GM03348 (cell line): Measurements from ENCODE around the gene ACP1.

Experiments used
- DNase-seq: peaks from one replicate; pipeline ENCODE4 v3.0.0; 2012; ENCODE audit warnings: low spot score

ACP1 gene

DNA sequence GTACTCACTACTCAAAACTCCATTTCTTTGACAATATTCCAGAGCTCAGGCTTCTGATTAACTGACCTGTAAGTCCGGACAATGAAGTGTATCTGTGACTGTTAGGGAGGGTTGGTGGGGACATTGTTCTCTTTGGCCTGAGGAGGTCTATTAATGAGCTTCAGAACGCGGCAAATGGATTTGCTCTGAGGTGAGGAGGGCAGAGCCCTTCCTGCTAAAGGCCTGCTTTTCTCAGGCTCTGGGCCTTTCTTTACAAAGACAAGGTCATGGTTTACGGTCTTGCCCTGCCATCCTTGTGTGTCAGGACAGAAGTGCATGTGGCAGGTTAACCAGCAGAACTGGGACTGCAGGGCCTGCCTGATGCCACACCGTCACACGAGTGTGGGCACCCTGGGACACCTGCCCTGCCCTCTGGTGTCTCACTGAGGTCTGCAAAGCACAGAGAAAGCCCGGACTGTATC lies 15.9 kb downstream of the ACP1 start:
- no peak for DNase-seq

- DNase-seq: no peak
Measured at GRCh38 chr2:281381-281780, 16.6 kb downstream of the ACP1 start.

GRCh38 chr2:282371-283263 lies 17.9 kb downstream of the ACP1 start:
- DNase-seq: no peak

GRCh38 chr2:283996-284794 lies 19.4 kb downstream of the ACP1 start:
- DNase-seq: no peak

DNA sequence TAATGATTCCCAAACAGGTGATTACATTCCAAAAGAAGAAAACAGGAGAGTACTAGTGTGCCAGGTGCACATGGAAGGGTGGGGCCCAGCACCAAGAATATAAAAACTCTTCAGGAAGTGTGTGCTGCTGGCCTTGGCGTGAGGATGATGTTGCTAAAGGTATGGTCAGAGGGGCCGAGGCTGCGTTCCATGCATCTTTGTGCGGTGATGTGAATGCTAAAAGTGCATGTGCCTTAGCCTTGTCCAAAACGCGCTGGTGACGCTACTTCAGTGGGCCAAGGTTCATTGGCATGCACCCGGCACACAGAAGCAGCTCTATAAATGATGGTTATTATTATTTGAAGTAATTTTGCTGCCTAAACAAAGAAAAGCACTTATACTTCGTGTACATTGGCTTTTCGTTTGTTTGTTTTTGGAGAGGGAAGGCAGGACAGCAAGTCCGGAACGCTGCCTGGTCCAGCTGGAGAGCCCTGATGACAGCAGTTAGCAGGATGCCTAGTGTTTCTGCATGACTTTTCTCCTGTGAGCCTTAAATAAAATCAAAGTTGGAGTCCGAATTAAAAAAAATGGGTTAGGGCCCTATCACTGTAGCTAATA lies 20.2 kb downstream of the ACP1 start:
- DNase-seq: no peak

- peak; percentile 85 for DNase-seq
Measured at GRCh38 chr2:285531-285930, 20.8 kb downstream of the ACP1 start.

- no peak for DNase-seq
Measured at GRCh38 chr2:286035-286434, 21.3 kb downstream of the ACP1 start.

DNA sequence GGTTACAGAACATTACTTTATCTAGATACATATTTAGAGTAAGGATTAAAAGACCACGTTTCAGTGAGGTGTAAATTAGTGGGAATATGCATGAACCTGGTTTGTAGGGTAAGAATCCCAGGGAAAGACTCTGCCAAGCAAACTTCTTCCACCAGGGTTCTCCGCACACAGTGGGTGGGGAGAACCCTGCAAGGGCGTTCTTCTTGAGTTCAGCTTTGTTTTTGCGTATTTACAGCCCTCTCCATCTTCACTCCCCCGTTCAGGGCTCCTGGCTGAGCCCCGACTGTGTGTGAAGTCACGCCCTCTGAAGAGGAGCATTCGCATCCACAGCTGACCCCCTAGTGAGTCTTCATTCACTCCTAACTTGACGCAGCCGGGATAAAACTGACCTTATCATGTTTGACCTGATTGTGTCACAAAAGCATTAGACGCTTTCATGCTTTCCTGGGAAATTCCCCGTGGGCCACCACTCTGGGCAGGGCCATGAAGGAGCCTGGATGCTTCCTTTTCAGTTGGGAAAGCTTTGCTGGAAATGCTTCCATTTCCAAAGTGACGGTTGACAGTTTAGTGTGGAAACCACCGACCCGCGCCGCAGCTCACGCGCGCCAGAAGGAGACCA lies 22.1 kb downstream of the ACP1 start:
- DNase-seq: no peak

DNA sequence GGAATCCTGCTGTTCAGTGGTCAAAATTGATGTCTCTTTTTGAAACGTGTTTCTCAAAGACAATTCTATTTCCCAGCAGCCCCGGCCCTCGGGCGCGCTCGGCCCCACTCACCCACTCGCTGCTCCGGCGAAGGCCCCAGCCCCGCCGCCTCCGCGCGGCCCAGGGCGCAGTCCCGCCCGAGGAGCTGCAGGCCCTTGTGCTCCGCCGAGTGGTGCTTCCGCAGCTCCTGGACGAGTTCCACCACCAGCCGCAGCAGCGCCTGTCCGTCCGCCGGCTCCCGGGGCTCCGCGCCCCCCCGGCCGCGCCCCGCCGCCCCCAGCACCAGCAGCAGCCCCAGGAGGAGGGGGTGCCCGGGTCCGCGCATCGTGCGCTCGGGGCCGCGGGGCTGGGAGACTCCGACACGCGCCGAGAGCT lies 22.7 kb downstream of the ACP1 start:
- DNase-seq: peak; percentile 54

DNA sequence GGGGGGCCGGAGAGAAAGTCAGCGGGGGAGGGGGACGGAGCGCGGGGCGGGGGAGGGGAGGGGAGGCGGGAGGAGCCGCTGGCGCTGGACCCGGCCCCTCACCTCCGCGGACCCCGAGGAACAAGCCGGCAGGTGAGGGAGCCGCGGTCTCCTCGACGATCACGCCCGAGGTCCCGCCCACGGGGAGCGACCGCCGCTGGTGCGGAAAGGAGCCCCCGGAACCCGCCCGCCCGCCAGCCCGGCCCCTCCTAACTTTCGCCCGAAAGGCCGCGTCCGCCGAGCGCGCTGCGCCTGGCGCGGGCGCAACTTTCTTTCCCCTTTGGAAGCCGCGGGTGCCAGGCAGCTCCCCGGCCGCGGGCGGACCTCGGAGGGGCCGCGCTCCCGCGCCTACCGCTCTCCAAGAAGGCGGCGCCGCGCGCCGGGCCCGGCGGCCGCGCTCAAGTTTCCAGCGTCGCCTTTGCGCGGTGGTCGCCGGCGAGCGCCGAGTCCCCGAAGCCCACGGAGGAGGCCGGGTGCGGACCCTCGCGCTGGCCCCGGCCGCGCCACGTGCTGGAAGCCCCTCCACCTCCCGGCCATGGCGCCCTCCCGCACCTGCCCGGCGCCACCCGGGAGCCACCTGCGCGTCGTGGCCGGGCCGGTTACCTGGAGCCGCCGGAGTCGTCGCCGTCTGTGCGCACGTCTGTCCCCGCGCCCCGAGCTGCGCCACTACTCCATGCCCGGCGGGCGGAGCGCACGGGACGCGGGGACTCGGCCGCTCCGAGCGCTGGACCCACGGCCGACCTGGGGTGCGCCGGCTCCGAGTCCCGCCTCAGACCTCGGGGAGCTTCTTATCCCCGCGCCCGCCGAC lies 23.4 kb downstream of the ACP1 start, which contains the start of gene ALKAL2:
Gene ALKAL2 (minus strand): TSS at position 181 of the 847 bp plus-strand sequence. CDS start 256 bp downstream, outside the sequence.
- DNase-seq: peak; percentile 29

- DNase-seq: no peak
Measured at GRCh38 chr2:288758-289361, 24.1 kb downstream of the ACP1 start.

GRCh38 chr2:289362-290089 lies 24.8 kb downstream of the ACP1 start:
- peak; percentile 45 for DNase-seq

DNA sequence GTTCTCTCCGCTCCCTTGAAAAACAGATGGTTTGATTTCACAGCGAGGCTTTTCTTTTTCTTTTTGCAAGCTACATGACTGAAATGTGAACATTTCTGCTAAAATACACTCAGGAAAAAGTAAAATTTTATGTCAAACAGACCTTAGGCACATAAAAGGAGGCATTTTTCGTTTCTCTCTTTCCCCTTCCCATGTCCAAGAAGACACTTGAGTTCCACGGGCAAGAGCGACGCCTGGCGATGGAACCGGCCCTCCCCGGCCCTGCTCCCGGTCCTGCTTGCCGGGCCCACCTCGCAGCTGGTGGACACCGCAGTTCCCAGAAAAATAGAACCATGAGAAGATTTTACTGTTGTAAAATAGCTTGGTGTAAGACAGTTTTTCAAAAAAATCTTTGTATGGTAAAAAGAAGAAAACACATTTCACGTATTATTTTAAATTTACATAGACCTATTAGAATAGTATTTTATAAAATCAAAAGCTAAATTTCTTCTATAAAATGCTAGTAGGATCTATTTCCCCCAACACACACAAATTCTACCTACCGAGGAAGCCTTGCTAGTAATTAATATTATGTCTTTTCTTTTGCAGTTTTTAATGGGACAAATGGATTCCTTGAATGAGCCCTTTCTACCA lies 25.5 kb downstream of the ACP1 start:
- DNase-seq: peak; percentile 91

DNA sequence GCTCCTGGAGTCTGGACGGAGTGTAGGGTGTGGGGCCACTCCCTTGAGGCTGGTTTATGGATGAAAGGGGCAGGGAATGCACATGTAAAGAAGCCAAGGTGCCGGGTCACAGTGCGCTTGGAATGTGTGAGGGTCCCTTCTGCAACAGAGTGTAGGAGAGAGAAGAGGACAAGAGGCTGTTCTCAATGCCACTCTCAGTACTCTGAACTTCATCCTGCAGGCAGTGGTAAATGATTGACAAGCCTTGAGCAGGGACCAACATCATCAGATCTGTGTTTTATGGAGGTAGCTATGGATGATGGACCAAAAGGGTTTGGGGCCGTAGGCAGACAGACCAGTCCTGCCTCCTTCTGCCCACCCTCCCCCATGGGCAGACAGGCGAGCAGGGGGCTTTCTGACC lies 30.3 kb downstream of the ACP1 start:
- no peak for DNase-seq

DNA sequence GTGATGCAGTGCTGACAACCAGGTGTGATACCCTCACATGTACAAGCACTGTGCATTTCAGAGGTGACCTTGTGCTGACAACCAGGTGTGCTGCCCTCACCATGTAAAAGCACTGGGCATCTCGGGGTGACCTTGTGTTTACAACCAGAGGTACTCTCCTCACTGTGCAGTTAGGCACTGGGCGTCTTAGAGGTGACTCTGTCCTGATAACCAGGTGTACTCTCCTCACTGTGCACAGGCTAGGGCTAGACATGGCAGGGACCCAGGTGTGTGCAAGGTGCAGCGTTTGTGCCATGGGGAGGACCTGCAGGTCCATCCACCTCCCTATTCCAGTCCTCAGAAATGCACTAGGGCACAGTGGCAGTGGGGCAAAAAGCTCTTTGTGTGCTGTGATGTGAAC lies 31.6 kb downstream of the ACP1 start:
- DNase-seq: no peak

- DNase-seq: no peak
Measured at GRCh38 chr2:305366-305765, 40.6 kb downstream of the ACP1 start.

DNA sequence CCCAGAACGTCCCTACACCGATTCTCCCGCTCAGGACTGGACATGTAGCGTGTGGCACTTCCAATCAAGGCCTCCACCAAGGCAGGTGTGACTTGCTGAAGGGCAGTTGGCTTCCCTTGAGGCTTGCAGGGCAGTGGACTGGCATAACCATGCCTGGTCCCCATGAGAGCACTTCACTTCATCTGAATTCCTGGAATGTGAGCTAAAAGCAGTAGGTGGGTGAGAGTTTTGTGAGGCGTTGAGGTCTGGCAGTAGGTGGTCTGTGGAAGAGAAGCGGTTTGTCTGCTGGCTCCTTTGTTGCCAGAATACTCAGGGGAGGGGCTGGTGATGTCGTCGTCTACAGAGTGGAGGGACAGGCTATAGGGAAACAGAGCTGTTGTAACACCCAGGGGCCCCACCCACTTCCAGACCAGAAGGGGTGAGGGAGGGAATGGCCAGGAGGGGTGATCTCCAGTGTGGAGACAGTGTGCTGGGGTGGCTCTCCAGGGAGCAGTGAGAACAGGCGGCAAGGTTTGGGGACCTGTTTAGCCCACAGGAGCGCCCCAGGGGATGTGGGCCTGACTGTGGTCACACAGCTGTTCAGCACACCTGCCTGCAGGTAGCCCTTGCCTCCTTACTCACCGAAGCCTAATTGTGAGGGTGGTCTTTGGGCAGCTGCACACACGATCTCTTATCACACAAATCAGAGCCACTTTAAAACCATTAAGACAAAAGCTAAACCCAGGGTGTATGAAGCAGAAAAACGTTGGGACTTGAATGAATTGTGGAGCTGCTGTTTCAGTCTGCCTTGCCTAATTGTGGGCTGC lies 44.6 kb downstream of the ACP1 start:
- DNase-seq: no peak

DNA sequence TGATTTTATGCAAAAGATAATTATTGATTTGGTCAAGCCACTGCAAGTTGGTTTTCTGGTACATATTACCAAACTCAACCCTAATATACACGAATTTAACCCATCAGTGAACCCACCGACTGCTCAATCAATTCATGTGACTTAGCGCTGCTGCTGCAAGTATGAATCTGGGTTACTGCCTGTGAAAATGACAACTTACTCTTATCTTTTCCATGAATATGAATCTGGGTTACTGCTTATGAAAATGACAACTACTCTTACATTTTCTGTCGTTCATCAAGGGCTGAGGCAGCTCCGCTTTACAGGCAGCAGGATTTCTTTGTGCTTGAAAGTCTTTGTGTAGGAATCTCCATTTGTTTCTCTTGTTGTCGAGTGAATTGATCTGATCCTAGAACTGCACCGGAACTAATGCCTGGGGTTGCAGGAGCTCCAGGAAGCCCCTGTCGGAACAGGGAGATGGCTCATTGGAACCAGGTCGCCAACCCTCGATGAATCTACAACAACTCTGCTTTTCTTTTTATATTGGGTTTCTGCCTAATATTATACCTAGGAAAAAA lies 45.3 kb downstream of the ACP1 start:
- DNase-seq: no peak
